HL-60 (cell line): Measurements from ENCODE around the gene MAP4K4.

ENCODE experiments used
- GABPA ChIP-seq: IDR thresholded peaks from 2 replicates; pipeline ENCODE4 v1.6.1; 2012; ENCODE audit warnings: low read depth
- POLR2AphosphoS5 ChIP-seq: IDR thresholded peaks from 2 replicates; pipeline ENCODE4 v1.6.1; 2012; ENCODE audit warnings: low read depth
- SPI1 ChIP-seq: IDR thresholded peaks from 2 replicates; pipeline ENCODE4 v1.6.1; 2012; ENCODE audit warnings: low read depth, mild to moderate bottlenecking, borderline replicate concordance
- TF ChIP-seq, protein P1 (sequence below): IDR thresholded peaks from one replicate; pipeline ENCODE4 v1.5.1; 2011; ENCODE audit warnings: low read length, control low read depth, inconsistent platforms; ENCODE audit not compliant: insufficient read depth
- TF ChIP-seq, protein P2 (sequence below): IDR thresholded peaks from 2 replicates; pipeline ENCODE4 v1.6.1; 2012; ENCODE audit warnings: low read depth; ENCODE audit not compliant: insufficient replicate concordance

- TF ChIP-seq, protein P1, sequence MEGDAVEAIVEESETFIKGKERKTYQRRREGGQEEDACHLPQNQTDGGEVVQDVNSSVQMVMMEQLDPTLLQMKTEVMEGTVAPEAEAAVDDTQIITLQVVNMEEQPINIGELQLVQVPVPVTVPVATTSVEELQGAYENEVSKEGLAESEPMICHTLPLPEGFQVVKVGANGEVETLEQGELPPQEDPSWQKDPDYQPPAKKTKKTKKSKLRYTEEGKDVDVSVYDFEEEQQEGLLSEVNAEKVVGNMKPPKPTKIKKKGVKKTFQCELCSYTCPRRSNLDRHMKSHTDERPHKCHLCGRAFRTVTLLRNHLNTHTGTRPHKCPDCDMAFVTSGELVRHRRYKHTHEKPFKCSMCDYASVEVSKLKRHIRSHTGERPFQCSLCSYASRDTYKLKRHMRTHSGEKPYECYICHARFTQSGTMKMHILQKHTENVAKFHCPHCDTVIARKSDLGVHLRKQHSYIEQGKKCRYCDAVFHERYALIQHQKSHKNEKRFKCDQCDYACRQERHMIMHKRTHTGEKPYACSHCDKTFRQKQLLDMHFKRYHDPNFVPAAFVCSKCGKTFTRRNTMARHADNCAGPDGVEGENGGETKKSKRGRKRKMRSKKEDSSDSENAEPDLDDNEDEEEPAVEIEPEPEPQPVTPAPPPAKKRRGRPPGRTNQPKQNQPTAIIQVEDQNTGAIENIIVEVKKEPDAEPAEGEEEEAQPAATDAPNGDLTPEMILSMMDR, result no peak
- TF ChIP-seq POLR2AphosphoS5 (no peak), GABPA (no peak), SPI1 (no peak)
- TF ChIP-seq, protein P2, sequence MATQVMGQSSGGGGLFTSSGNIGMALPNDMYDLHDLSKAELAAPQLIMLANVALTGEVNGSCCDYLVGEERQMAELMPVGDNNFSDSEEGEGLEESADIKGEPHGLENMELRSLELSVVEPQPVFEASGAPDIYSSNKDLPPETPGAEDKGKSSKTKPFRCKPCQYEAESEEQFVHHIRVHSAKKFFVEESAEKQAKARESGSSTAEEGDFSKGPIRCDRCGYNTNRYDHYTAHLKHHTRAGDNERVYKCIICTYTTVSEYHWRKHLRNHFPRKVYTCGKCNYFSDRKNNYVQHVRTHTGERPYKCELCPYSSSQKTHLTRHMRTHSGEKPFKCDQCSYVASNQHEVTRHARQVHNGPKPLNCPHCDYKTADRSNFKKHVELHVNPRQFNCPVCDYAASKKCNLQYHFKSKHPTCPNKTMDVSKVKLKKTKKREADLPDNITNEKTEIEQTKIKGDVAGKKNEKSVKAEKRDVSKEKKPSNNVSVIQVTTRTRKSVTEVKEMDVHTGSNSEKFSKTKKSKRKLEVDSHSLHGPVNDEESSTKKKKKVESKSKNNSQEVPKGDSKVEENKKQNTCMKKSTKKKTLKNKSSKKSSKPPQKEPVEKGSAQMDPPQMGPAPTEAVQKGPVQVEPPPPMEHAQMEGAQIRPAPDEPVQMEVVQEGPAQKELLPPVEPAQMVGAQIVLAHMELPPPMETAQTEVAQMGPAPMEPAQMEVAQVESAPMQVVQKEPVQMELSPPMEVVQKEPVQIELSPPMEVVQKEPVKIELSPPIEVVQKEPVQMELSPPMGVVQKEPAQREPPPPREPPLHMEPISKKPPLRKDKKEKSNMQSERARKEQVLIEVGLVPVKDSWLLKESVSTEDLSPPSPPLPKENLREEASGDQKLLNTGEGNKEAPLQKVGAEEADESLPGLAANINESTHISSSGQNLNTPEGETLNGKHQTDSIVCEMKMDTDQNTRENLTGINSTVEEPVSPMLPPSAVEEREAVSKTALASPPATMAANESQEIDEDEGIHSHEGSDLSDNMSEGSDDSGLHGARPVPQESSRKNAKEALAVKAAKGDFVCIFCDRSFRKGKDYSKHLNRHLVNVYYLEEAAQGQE, result no peak
Measured at GRCh38 chr2:101753720-101754490, 56.4 kb downstream of the MAP4K4 start.
